DND-41 (cell line): Measurements from ENCODE around the gene MAPK6.

Experiments used
- ATAC-seq: fragments of 200-7000 bp; cut with Tn5 transposase; 3 replicates; pipeline ENCODE4 v1.9.1; 2021; ENCODE audit warnings: low read depth; ENCODE audit not compliant: insufficient read depth
- DNase-seq: peaks from one replicate; pipeline ENCODE4 v3.0.0-alpha.2; 2020
- H2AFZ ChIP-seq: 2 replicates; pipeline ENCODE4 v1.6.0; 2012; ENCODE audit warnings: low read depth, low read length
- H3K27ac ChIP-seq: 2 replicates; pipeline ENCODE4 v1.5.1; 2012; ENCODE audit warnings: low read length, inconsistent platforms
- H3K27me3 ChIP-seq: fragments of 200-600 bp; sonication (generic); 2 replicates; pipeline ENCODE4 v1.6.0; 2012; ENCODE audit warnings: low read length, mild to moderate bottlenecking, inconsistent platforms; ENCODE audit not compliant: insufficient read depth, poor library complexity
- H3K36me3 ChIP-seq: 2 replicates; pipeline ENCODE4 v1.5.1; 2012; ENCODE audit warnings: low read length, inconsistent platforms; ENCODE audit not compliant: insufficient read depth
- H3K4me1 ChIP-seq: 2 replicates; pipeline ENCODE4 v1.5.1; 2012; ENCODE audit warnings: mild to moderate bottlenecking, low read length; ENCODE audit not compliant: insufficient read depth
- H3K4me2 ChIP-seq: 2 replicates; pipeline ENCODE4 v1.6.0; 2012; ENCODE audit warnings: mild to moderate bottlenecking, moderate library complexity, low read length, inconsistent platforms; ENCODE audit not compliant: insufficient read depth
- H3K4me3 ChIP-seq, 2 experiments: fragments of 200-600 bp in 1 of 2; shearing (Covaris generic) in 1 of 2; 2 replicates each; pipeline ENCODE4 v1.5.1; 2012 to 2016; ENCODE audit warnings: inconsistent platforms in 2 of 2, low read length in 2 of 2, mild to moderate bottlenecking in 2 of 2, low read depth in 1 of 2, moderate library complexity in 1 of 2
- H3K79me2 ChIP-seq: 2 replicates; pipeline ENCODE4 v1.6.0; 2012; ENCODE audit warnings: low read length, inconsistent platforms; ENCODE audit not compliant: insufficient read depth
- H3K9ac ChIP-seq: 2 replicates; pipeline ENCODE4 v1.6.0; 2012; ENCODE audit warnings: low read depth, mild to moderate bottlenecking, inconsistent platforms, low read length, moderate library complexity
- H3K9me3 ChIP-seq: 2 replicates; pipeline ENCODE4 v1.5.1; 2012; ENCODE audit warnings: low read length, moderate library complexity, mild to moderate bottlenecking, inconsistent platforms; ENCODE audit not compliant: insufficient read depth, severe bottlenecking
- H4K20me1 ChIP-seq: 2 replicates; pipeline ENCODE4 v1.6.0; 2012; ENCODE audit warnings: low read length; ENCODE audit not compliant: insufficient read depth
- EZH2 ChIP-seq: IDR thresholded peaks from 3 replicates; pipeline ENCODE4 v1.6.1; 2012; ENCODE audit warnings: borderline replicate concordance, low read depth, mild to moderate bottlenecking, moderate library complexity, low read length, inconsistent platforms; ENCODE audit not compliant: severe bottlenecking
- TF ChIP-seq, protein P1 (sequence below): IDR thresholded peaks from 2 replicates; pipeline ENCODE4 v1.5.1; 2012; ENCODE audit warnings: borderline replicate concordance, low read length, moderate library complexity, mild to moderate bottlenecking; ENCODE audit not compliant: poor library complexity, severe bottlenecking; ENCODE audit errors: extremely low read depth

The MAPK6 gene

DNA sequence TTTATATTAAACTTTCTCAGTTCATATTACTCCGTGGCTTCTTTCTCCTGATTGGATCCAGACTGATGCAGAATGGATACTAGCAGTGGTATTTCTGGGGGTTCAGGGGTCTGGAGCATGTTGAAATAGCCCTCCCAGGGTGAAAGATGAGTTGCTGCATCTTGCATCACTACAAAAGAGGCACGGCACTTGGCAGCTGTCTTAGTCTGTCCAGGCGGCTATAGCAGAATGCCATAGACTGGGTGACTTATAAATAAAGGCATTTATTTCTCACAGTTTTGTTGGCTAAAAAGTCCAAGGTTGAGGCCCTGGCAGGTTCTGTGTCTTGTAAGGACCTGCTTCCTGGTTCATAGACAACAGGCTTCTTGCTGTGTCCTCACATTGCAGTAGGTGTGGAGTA lies 94.2 kb downstream of the MAPK6 start:
- no peaks in the 10 kb centered on the region for H4K20me1 ChIP-seq
- H3K4me3 ChIP-seq = no peak overlapping the region

DNA sequence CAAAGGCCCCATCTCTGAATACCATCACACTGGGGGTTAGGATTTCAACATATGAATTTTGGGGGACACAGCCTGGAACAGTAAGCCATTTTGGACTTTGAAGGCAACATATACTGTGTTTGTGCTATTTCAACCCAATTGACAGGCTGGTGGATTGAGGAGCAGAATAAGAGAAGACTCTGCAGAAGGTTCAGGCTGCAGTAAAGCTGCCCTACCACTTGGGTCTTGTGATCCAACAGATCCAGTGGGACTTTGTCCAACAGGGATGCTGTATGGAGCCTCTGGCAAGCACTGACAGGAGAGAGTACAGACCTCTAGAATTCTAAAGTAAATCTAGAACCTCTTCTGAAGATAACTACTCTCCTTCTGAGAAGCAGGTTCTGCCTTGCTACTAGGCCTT lies 94.7 kb downstream of the MAPK6 start:
- TF ChIP-seq EZH2 = no peak
- TF ChIP-seq, protein P1, sequence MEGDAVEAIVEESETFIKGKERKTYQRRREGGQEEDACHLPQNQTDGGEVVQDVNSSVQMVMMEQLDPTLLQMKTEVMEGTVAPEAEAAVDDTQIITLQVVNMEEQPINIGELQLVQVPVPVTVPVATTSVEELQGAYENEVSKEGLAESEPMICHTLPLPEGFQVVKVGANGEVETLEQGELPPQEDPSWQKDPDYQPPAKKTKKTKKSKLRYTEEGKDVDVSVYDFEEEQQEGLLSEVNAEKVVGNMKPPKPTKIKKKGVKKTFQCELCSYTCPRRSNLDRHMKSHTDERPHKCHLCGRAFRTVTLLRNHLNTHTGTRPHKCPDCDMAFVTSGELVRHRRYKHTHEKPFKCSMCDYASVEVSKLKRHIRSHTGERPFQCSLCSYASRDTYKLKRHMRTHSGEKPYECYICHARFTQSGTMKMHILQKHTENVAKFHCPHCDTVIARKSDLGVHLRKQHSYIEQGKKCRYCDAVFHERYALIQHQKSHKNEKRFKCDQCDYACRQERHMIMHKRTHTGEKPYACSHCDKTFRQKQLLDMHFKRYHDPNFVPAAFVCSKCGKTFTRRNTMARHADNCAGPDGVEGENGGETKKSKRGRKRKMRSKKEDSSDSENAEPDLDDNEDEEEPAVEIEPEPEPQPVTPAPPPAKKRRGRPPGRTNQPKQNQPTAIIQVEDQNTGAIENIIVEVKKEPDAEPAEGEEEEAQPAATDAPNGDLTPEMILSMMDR = no peak
- no peaks in the 10 kb centered on the region for H3K4me1 ChIP-seq
- H3K9me3 ChIP-seq = no peaks in the 10 kb centered on the region
- H3K36me3 ChIP-seq = no peaks in the 10 kb centered on the region
- H3K9ac ChIP-seq = no peak overlapping the region
- no peak overlapping the region for H3K27ac ChIP-seq
- no peak overlapping the region for H3K4me2 ChIP-seq
- H4K20me1 ChIP-seq = no peaks in the 10 kb centered on the region
- DNase-seq (no peak), ATAC-seq (no peak)
- H3K79me2 ChIP-seq = no peaks in the 10 kb centered on the region
- no peak overlapping the region for H2AFZ ChIP-seq
- H3K27me3 ChIP-seq = no peaks in the 10 kb centered on the region
- H3K4me3 ChIP-seq = no peak overlapping the region

More for the DNA sequence above, 94.2 kb downstream of the MAPK6 start:
- no peak overlapping the region for H3K4me2 ChIP-seq
- H3K9ac ChIP-seq = no peak overlapping the region
- H3K36me3 ChIP-seq = no peaks in the 10 kb centered on the region
- no peak for DNase-seq
- no peak overlapping the region for H2AFZ ChIP-seq
- no peaks in the 10 kb centered on the region for H3K27me3 ChIP-seq
- no peak for ATAC-seq
- H3K9me3 ChIP-seq = no peaks in the 10 kb centered on the region
- H3K27ac ChIP-seq = no peak overlapping the region
- TF ChIP-seq, protein P1 = no peak
- TF ChIP-seq EZH2 = no peak
- H3K4me1 ChIP-seq = no peaks in the 10 kb centered on the region
- H3K79me2 ChIP-seq = no peaks in the 10 kb centered on the region

DNA sequence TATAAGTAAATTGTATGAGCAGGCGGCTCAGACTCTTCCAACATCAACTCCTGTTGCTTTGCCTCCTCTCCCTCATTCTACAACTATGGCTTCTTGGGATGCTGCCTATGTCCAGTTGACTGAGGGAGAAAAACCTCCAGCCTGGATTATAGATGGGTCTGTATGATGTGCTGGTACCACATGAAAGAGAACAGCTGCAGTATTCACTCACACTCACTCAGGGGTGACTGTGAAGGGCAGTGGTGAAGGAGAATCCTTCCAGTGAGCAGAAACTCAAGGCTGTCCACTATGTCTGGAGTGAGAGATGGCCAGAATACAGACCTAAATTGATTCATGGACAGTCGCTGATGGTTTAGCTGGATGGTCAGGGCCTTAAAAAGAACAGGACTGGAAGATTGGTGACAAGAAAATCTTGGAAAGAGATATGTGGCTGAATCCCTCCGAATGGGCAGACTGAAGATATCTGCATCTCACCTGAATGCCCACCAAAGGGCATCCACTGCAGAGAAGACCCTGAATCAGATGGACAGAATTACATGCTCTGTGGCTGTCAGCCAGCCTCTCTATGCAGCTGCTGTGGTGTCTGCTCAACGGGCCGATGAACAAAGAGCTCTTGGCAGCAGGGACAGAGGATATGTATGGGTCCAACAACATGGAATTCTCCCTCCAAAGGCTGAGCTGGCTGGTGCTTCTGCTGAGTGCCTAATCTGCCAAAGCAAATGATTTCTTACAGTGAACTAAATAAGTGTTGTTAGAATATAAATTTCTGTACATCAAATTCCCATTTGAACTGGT lies 95.4 kb downstream of the MAPK6 start:
- no peaks in the 10 kb centered on the region for H4K20me1 ChIP-seq
- H3K9me3 ChIP-seq = no peaks in the 10 kb centered on the region
- no peaks in the 10 kb centered on the region for H3K4me1 ChIP-seq
- H3K4me2 ChIP-seq = no peak overlapping the region
- H2AFZ ChIP-seq = no peak overlapping the region
- TF ChIP-seq EZH2 = no peak
- TF ChIP-seq, protein P1 = no peak
- no peak overlapping the region for H3K4me3 ChIP-seq
- H3K27ac ChIP-seq = no peak overlapping the region
- ATAC-seq = no peak
- no peak overlapping the region for H3K9ac ChIP-seq
- H3K36me3 ChIP-seq = no peaks in the 10 kb centered on the region
- no peaks in the 10 kb centered on the region for H3K79me2 ChIP-seq
- no peaks in the 10 kb centered on the region for H3K27me3 ChIP-seq
- DNase-seq = no peak
